ENCODE measurements around the gene TAGAP.
"Not testable (repeated sequence)": the region's sequence is repeated elsewhere in the genome, so short reads cannot be mapped to it uniquely, and the experiment has no call there.

TAGAP gene

GRCh38 chr6:159043947-159044346, 844 bp downstream of the TAGAP start:
- DNase-seq (ENCODE audit: low read depth) = no peak

- no peak for DNase-seq (ENCODE audit: low read depth)
Observed at GRCh38 chr6:159043251-159043650, 1.5 kb downstream of the TAGAP start.

DNA sequence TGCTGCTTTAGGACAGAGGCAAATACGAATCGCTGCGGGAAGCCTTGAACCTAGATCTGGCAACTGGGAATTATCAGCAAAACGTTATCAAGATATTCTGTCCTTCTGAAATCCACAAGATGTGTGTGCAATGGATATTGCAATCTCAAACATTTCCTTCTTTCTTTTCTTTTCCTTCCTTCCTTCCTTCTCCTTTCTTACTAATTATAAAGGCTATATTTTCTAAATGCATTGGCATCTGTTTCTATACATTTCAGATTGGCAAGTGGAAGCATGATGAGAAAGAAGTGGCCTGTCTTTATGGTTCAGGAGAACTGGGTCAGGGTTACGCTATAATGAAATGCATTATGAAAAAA, 2.0 kb downstream of the TAGAP start:
- DNase-seq (ENCODE audit: low read depth) = no peak

DNA sequence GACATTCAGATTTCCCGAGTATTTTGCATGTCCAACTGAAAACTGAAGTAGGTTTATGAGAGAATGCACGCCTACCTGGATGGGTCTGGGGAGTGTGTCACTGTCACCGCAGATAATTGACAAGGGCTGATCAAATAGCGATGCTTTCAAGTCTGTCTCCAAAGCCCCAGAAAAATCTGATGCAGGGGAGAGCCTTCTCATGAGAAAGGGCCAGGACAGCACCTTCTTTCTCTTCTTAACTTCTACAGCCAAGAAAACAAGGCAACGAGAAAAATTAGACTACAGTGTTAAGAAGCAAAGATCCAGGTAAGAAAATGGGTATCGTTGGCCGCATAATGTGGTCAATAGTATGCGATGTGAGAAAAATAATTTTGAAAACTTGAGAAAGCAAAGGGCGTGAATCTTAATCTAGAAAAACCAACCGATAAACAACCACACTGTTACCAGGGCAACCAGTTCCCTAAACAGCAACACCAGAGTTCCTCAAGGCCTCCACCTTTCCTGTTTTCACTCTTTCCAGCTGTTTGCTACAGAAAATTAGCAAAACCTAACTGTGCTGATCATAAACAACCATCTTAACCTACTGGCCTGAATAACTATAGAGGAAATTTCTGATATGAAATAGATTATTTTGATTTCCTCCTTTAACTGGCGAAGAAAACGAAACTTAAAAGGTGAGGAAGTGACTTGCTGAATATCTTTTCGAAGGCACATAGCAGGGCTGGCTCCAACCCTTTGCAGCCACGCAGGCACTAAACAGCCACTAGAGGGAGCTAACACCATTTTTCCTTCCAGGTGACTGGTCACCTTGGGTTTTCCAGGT, 2.6 kb downstream of the TAGAP start:
- peak; percentile 65 for DNase-seq (ENCODE audit: low read depth)

- no peak for DNase-seq (ENCODE audit: low read depth)
Observed at GRCh38 chr6:159041181-159041580, 3.6 kb downstream of the TAGAP start.

DNA sequence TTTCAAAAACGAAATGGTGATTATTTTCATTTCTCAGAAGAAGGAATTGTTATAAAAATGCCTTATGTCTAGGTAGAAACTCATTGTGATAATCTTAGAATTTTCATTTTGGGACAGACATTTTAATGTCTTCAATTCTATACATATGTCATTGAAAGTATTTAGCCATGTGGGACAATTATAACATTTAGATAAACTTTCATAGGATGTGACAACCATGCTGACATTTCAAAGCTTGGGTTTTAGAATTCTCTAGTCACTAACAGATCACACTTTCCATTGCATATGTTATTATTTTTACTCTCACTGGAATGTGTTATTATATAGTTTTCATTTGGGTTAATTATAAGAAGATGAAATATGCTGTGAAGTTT, 4.9 kb downstream of the TAGAP start:
- DNase-seq (ENCODE audit: low read depth) = no peak

GRCh38 chr6:159038914-159039884, 5.6 kb downstream of the TAGAP start:
- no peak for DNase-seq (ENCODE audit: low read depth)

GRCh38 chr6:159038318-159038717, 6.5 kb downstream of the TAGAP start:
- not testable (repeated sequence) for DNase-seq (ENCODE audit: low read depth)

- no peak for DNase-seq (ENCODE audit: low read depth)
Observed at GRCh38 chr6:159037756-159038290, 7.0 kb downstream of the TAGAP start.

- no peak for DNase-seq (ENCODE audit: low read depth)
Observed at GRCh38 chr6:159036673-159037072, 8.1 kb downstream of the TAGAP start.

GRCh38 chr6:159035891-159036290, 8.9 kb downstream of the TAGAP start:
- DNase-seq (ENCODE audit: low read depth) = no peak

- DNase-seq (ENCODE audit: low read depth) = no peak
Observed at GRCh38 chr6:159033160-159034049, 11.4 kb downstream of the TAGAP start.

GRCh38 chr6:159031846-159032245, 12.9 kb downstream of the TAGAP start:
- no peak for DNase-seq (ENCODE audit: low read depth)

DNA sequence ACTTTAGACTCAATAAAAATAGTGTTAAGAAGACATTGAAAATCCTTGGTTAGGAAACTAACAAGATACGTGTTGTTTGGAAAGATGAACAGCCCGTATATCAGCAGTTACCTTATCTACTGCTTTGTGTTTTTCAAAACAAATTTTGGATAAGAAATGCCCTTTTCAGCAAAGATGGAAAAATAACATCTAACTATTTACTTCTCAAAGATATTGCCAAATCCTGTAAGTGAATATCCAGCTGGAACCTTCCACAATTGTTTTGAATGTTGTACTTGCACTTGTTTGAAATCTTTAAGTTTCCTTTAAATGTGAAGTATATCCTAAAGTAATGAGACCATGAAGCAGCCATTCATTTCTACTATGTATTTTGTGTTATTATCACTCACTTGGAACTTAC, 14.6 kb downstream of the TAGAP start:
- DNase-seq (ENCODE audit: low read depth) = no peak

DNA sequence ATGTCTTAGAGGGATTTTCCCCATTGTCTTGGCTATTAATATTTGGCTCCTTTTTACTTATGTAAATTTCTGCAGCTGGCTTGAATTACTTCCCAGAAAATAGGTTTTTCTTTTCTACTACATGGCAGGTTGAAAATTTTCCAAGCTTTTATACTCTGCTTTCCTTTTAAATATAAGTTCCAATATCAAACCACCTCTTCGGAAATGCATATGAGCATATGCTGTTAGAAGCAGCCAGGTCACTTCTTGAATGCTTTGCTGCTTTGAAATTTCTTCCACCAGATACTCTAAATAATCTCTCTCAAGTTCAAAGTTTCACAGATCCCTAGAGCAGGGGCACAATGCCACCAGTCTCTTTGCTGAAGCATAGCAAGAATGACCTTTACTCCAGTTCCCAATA, 19.6 kb downstream of the TAGAP start:
- DNase-seq (ENCODE audit: low read depth) = not testable (repeated sequence)

DNA sequence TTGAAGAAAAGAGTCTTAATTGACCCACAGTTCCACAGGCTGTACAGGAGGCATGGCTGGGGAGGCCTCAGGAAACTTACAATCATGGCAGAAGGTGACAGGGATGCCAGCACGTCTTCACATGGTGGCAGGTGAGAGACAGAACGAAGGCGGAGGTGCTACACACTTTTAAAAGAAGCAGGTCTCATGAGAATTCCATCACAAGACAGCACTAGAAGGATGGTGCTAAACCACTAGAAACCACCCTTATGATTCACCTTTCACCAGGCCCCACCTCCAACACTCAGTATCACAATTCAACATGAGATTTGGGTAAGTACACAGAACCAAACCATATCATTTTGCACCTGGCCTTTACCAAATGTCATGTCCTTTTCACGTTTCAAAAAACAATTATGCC, 20.9 kb downstream of the TAGAP start:
- no peak for DNase-seq (ENCODE audit: low read depth)

- no peak for DNase-seq (ENCODE audit: low read depth)
Observed at GRCh38 chr6:159020011-159020410, 24.8 kb downstream of the TAGAP start.

- no peak for DNase-seq (ENCODE audit: low read depth)
Observed at GRCh38 chr6:159017757-159018559, 26.8 kb downstream of the TAGAP start.

DNA sequence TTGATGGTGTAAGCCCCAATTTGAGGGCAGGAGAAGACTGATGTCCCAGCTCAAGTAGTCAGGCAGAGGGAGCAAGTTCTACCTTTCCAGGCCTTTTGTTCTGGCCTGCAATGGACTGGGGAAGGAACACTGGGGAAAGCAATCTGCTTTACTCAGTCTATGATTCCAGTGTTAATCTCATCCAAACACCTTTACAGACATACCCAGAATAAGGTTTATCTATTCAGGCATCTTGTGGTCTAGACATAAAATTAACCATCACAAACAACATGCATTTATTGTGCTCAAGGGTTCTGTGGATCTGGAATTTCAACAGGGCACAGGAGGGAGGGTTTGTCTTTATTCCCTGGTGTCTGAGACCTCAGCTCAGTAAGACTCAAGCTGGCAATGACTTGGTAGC, 30.4 kb downstream of the TAGAP start:
- DNase-seq (ENCODE audit: low read depth) = no peak

- DNase-seq (ENCODE audit: low read depth) = no peak
Observed at GRCh38 chr6:159013229-159013628, 31.6 kb downstream of the TAGAP start.

GRCh38 chr6:159012201-159012600, 32.6 kb downstream of the TAGAP start:
- DNase-seq (ENCODE audit: low read depth) = no peak
